HG02763 (cell line): ENCODE measurements around the gene C9orf78.

Experiments
- ATAC-seq: cut with Tn5 transposase; IDR thresholded peaks from one replicate; pipeline ENCODE4 v1.9.1; 2021; ENCODE audit warnings: mild to moderate bottlenecking, moderate library complexity; ENCODE audit not compliant: unreplicated experiment

C9orf78 gene

GRCh38 chr9:129835128-129835859, at the start of gene C9orf78, which contains the start of gene USP20:
C9orf78 (minus strand) TSS chr9:129835275; CDS start chr9:129835221, 54 bp downstream.
USP20 (plus strand) TSS chr9:129835458; CDS start chr9:129852556, 17,098 bp downstream.
- ATAC-seq, result peak; percentile 94

GRCh38 chr9:129884220-129885017, 49.3 kb upstream of the C9orf78 start:
- peak; percentile 41 for ATAC-seq

GRCh38 chr9:129881547-129882324, 46.7 kb upstream of the C9orf78 start:
- ATAC-seq, result no peak

- ATAC-seq, result no peak
Measured at GRCh38 chr9:129880654-129881546, 45.8 kb upstream of the C9orf78 start.

GRCh38 chr9:129879991-129880653, 45.0 kb upstream of the C9orf78 start:
- ATAC-seq, result no peak

GRCh38 chr9:129879103-129879699, 44.1 kb upstream of the C9orf78 start:
- ATAC-seq, result no peak

- ATAC-seq, result no peak
Measured at GRCh38 chr9:129878291-129878690, 43.2 kb upstream of the C9orf78 start.

GRCh38 chr9:129876815-129877214, 41.7 kb upstream of the C9orf78 start:
- ATAC-seq, result no peak

- ATAC-seq, result no peak
Measured at GRCh38 chr9:129875687-129876395, 40.8 kb upstream of the C9orf78 start.

- ATAC-seq, result no peak
Measured at GRCh38 chr9:129875181-129875611, 40.1 kb upstream of the C9orf78 start.

GRCh38 chr9:129874261-129875101, 39.4 kb upstream of the C9orf78 start:
- ATAC-seq, result no peak

- ATAC-seq, result no peak
Measured at GRCh38 chr9:129873563-129874190, 38.6 kb upstream of the C9orf78 start.

- ATAC-seq, result no peak
Measured at GRCh38 chr9:129871046-129871445, 36.0 kb upstream of the C9orf78 start.

- no peak for ATAC-seq
Measured at GRCh38 chr9:129869585-129870501, 34.8 kb upstream of the C9orf78 start.

GRCh38 chr9:129868872-129869486, 33.9 kb upstream of the C9orf78 start:
- no peak for ATAC-seq
